Stomach (tissue), 4 donors: ENCODE data around the gene PPP2R2C.

Source experiments
- CTCF ChIP-seq, 7 experiments: fragments of 450-650 bp in 4 of 7; fragments of 200-600 bp in 3 of 7; sonication (generic) in 3 of 7; IDR thresholded peaks; one replicate each; pipeline ENCODE4 v1.5.1; 2016 to 2019; ENCODE audit warnings: antibody characterized with exemption in 7 of 7, control low read depth in 2 of 7, mild to moderate bottlenecking in 1 of 7
- POLR2AphosphoS5 ChIP-seq, 3 donors: sonication (generic); formaldehyde crosslinking; IDR thresholded peaks; one replicate each; pipeline ENCODE4 v1.6.1; 2016; ENCODE audit warnings: antibody characterized with exemption in 3 of 3

- no peak for TF ChIP-seq POLR2AphosphoS5 (IDR thresholded peaks at IDR 0.05)
- no peak for TF ChIP-seq CTCF (IDR thresholded peaks at IDR 0.05)
Observed at GRCh38 chr4:6383009-6383404, 89.4 kb downstream of the PPP2R2C start.
